Measurements from ENCODE around the gene STN1. TPM values are rescaled to one million over a fixed set of nuclear protein-coding genes. Genes with fewer than 3 reads are reported as not detected.

The STN1 gene
- total and polyA plus RNA-seq, 2 of the 4 experiments (the other 2 are of a cell fraction), result 17.8 to 32.3 TPM

- in situ Hi-C loops (cut with MboI; ENCODE audit: low sequenced_read_pairs) (no loop called here), intact Hi-C loops (cut with micrococcal nuclease) (no loop called here), dilution Hi-C loops (cut with HindIII; ENCODE audit: low sequenced_read_pairs, unreplicated experiment) (no loop called here)
- Histone ChIP-seq H4K20me1 (ENCODE audit: insufficient read depth, low read length) (no peaks in the 10 kb centered on the region), H3K27ac (ENCODE audit: insufficient read depth, low read length) (no peak overlapping the region), H3K18ac (ENCODE audit: low read depth, low read length) (no peak overlapping the region), H3K4me2 (ENCODE audit: low read depth, low read length) (no peak overlapping the region), H3K9me3 (ENCODE audit: control insufficient read depth, insufficient read depth, low read length) (no peaks in the 10 kb centered on the region), H3K9ac (ENCODE audit: low read depth, low read length) (no peak overlapping the region), H2BK15ac (ENCODE audit: low read depth, low read length) (no peak overlapping the region), H2AK9ac (replicated peaks; ENCODE audit: low read depth, low read length, poor library complexity) (no peak overlapping the region), H4K5ac (ENCODE audit: low read depth, low read length) (no peak overlapping the region), H3K79me1 (ENCODE audit: low read depth in 1 of 2, low read length in 2 of 2) (no peaks in the 10 kb centered on the region), H2AFZ (replicated peaks; ENCODE audit: low read length, poor library complexity) (no peak overlapping the region), H3K27me3 (ENCODE audit: control insufficient read depth, insufficient read depth, low read length) (no peaks in the 10 kb centered on the region), H3K23ac (ENCODE audit: low read depth, low read length) (no peak overlapping the region), H3K9me1 (ENCODE audit: insufficient read depth, low read length) (no peaks in the 10 kb centered on the region), H3K36me3 (ENCODE audit: control insufficient read depth, insufficient read depth, low read length) (peaks cover 15% of the 10 kb centered on the region), H2AK5ac (ENCODE audit: low read depth, low read length) (no peak overlapping the region), H2BK20ac (ENCODE audit: low read depth, low read length) (no peak overlapping the region), H2BK5ac (ENCODE audit: low read depth, low read length, poor library complexity, severe bottlenecking) (no peak overlapping the region), H4K8ac (ENCODE audit: low read depth in 2 of 2, low read length in 2 of 2) (no peak overlapping the region), H3K4me3 (ENCODE audit: insufficient read depth, low read depth, low read length) (no peak overlapping the region), H3K4ac (ENCODE audit: low read depth, low read length) (no peak overlapping the region), H4K91ac (ENCODE audit: insufficient read depth, low read depth, low read length) (no peak overlapping the region), H3K4me1 (ENCODE audit: control insufficient read depth, insufficient read depth, low read length) (peaks cover under 1% of the 10 kb centered on the region; the same call in 1 of the 2 replicates), H3K14ac (replicated peaks; ENCODE audit: low read depth, low read length) (no peak overlapping the region), H3K56ac (ENCODE audit: extremely low read depth, insufficient read depth, low read length) (no peak overlapping the region), H2BK120ac (ENCODE audit: low read depth, low read length) (no peak overlapping the region)
- no peak for DNase-seq
- WGBS, 2 experiments (ENCODE audit: extremely low coverage in 2 of 2, insufficient read length in 1 of 2), result 86% methylated on average over 7 of the region's 9 CpGs; no CpG with 5 or more reads in 1 of the 2 experiments
- no TSS peak for BruUV-seq (replicated peaks)
- ChIA-PET POLR2A (ENCODE audit: unreplicated experiment) (no interaction called here), CTCF (no interaction called here)
- ATAC-seq (ENCODE audit: low read depth), result no peak
- TF ChIP-seq RAD21 (IDR thresholded peaks at IDR 0.05; ENCODE audit: low read length) (no peak), USF2 (IDR thresholded peaks at IDR 0.05; ENCODE audit: low read depth, low read length) (no peak), SMC3 (IDR thresholded peaks at IDR 0.05; ENCODE audit: low read depth, low read length) (no peak), MAZ (IDR thresholded peaks at IDR 0.05; ENCODE audit: borderline replicate concordance, low read depth, low read length) (no peak), BHLHE40 (IDR thresholded peaks at IDR 0.05; ENCODE audit: low read depth, low read length) (no peak), NFE2L2 (IDR thresholded peaks at IDR 0.05; ENCODE audit: low read depth, low read length) (no peak), MAFK (IDR thresholded peaks at IDR 0.05; ENCODE audit: low read depth, low read length) (no peak), POLR2A (IDR thresholded peaks at IDR 0.05; ENCODE audit: low read depth, low read length) (no peak), CEBPB (IDR thresholded peaks at IDR 0.05; ENCODE audit: low read depth, low read length) (no peak), FOS (IDR thresholded peaks at IDR 0.05; ENCODE audit: low read depth, low read length) (no peak), MXI1 (IDR thresholded peaks at IDR 0.05; ENCODE audit: borderline replicate concordance, low read depth, low read length) (no peak), ELK1 (IDR thresholded peaks at IDR 0.05; ENCODE audit: borderline replicate concordance, low read depth, low read length) (no peak)
Measured at GRCh38 chr10:103879409-103879808, 38.6 kb downstream of the STN1 start.

Measured in IMR-90 (cell line).